HFF-Myc (cell line): ENCODE results near the gene ADAM11.

Experiments
- DNase-seq: peaks from one replicate; pipeline ENCODE4 v3.0.0-alpha.2; 2011; ENCODE audit warnings: low read depth; ENCODE audit errors: extremely low read depth
- H3K4me3 ChIP-seq: replicated peaks from 2 replicates; pipeline ENCODE4 v1.5.1; 2011; ENCODE audit warnings: low read depth, mild to moderate bottlenecking, control low read depth, low read length
- CTCF ChIP-seq: IDR thresholded peaks from 2 replicates; pipeline ENCODE4 v1.5.1; 2012; ENCODE audit warnings: mild to moderate bottlenecking, low read depth, low read length, control low read depth; ENCODE audit errors: missing control alignments

ADAM11 gene

DNA sequence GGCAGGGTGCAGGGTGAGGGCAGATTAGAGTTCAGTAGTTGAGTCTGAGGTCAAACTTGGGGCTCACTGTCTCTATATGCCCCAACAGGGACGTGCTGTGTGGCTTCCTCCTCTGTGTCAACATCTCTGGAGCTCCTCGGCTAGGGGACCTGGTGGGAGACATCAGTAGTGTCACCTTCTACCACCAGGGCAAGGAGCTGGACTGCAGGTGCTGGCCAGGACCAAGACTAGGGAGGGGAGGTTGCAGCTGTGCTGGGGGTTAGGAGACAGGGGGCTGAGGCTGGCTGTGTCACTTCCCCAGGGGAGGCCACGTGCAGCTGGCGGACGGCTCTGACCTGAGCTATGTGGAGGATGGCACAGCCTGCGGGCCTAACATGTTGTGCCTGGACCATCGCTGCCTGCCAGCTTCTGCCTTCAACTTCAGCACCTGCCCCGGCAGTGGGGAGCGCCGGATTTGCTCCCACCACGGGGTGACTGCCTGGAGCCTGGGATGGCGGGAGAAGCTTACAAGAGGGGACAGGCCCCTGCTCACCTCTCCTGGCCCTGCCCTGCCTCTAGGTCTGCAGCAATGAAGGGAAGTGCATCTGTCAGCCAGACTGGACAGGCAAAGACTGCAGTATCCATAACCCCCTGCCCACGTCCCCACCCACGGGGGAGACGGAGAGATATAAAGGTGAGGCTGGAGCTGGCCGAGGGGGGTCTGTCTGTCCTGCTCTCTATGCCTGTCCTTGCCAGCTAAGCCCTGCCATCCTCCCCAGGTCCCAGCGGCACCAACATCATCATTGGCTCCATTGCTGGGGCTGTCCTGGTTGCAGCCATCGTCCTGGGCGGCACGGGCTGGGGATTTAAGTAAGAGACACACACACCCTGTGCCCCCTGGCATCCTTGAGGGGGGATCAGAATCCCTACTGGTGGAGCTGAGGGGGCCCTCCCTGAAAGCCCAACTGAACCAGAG lies 18.9 kb downstream of the ADAM11 start:
- DNase-seq, result no peak
- no peak overlapping the region for H3K4me3 ChIP-seq
- TF ChIP-seq CTCF, result no peak

DNA sequence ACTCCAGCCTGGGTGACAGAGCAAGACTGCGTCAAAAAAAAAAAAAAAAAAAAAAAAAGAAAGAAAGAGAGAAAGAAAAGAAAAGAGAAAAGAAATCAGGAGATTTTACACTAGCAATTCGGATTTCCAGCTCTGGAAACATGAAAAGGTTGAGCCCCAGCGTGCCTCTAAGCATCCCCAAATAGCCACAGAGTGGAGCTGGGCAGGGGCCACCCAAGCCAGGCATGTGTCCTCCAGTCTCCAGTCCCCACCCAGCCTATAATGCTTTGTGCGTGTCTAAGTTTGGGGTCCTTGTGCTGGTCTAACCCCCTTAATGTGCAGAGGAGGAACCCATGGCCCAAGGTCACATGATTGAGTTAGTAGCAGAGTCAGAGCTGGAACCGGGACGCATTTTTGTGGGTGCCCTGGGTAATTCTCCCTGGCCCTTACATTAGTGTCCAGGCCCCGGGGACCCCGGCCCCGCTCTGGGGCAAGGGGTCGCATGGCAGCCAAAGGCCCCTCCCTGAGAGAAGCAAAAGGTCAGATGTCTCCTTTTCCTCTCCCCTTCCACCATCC lies 19.9 kb downstream of the ADAM11 start:
- DNase-seq, result no peak
- no peak overlapping the region for H3K4me3 ChIP-seq
- no peak for TF ChIP-seq CTCF

DNA sequence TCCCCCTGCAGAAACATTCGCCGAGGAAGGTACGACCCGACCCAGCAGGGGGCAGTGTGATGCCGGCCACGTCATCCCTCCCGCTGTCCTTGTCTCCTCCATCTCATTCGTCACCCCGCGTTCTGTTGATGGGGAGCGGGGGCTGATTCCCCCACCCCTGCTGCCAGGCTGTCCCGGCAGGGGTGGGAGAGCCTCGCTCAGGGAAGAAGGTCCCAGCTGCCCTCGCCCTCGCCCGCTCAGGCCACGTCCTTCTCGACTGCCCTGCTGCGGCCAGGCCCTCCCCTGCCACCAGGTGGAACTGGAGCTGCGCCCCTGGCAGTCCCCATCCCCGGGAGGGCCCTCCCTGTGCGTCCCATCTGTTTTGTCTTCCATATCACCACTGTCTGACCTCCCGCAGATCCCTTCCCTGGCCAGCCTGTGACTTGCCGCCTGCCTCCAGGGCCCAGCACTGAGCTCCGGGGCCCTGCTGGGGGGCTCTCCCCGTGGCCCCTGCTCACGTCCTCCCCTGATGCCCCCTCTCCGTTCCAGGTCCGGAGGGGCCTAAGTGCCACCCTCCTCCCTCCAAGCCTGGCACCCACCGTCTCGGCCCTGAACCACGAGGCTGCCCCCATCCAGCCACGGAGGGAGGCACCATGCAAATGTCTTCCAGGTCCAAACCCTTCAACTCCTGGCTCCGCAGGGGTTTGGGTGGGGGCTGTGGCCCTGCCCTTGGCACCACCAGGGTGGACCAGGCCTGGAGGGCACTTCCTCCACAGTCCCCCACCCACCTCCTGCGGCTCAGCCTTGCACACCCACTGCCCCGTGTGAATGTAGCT lies 20.6 kb downstream of the ADAM11 start:
- DNase-seq, result no peak
- peak; percentile 94 for TF ChIP-seq CTCF
- H3K4me3 ChIP-seq, result peak overlapping the region; percentile 27

GRCh38 chr17:44780161-44780560 lies 21.4 kb downstream of the ADAM11 start:
- no peak overlapping the region for H3K4me3 ChIP-seq
- TF ChIP-seq CTCF, result no peak
- no peak for DNase-seq

- H3K4me3 ChIP-seq, result no peak overlapping the region
- DNase-seq, result no peak
- no peak for TF ChIP-seq CTCF
These were observed 22.2 kb downstream of the ADAM11 start for GRCh38 chr17:44780845-44781480.

DNA sequence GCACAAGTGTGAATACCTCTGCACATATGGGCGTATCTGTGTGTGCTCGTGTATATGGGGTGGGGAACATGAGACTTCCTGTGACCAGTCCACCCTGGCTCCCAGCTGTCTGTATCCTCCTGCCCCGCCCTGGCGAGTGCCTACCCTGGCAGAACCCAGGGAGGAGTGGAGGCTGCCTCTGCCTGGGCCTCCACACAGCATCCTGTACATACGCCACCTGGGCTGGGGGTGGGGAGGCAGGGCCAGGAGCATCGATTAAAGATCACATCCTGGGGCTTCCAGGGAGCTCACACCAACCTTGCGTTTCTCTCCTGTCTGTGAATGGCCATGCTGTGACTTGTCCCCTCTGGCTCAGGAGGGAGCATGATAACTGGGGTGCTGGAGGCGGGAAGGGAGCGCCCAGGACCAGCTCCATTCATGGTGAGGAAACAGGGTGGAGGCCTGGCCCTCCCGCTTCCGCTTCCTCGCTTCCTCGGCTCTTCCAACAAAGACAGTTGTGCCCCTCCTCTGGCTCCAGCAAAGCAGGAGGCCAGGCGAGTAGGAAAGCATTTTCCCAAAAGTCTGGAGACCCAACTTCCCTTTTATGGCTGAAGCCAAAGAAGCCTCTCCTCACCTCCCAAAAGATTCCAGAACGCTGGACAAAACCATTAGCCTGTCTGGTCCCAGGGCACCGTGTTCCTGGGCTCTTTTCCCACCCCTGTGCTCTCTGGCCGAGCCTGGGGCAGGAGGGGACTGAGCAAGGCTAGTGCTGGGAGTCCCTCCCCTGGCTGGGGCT lies 22.9 kb downstream of the ADAM11 start:
- DNase-seq, result no peak
- no peak for TF ChIP-seq CTCF
- H3K4me3 ChIP-seq, result no peak overlapping the region
